Stimulated activated naive CD4-positive, alpha-beta T cell treated with Interleukin-2 at 50 U/mL for 16 hours (primary cell): ENCODE measurements around the gene KLHL30.

Experiments
- DNase-seq: peaks from one replicate; lab custom pipeline; 2025; lab: John Stamatoyannopoulos, UW

The KLHL30 gene

GRCh38 chr2:238132463-238133450, 5.7 kb upstream of the KLHL30 start:
- DNase-seq = no peak

- no peak for DNase-seq
Measured at GRCh38 chr2:238133499-238134392, 4.7 kb upstream of the KLHL30 start.

- DNase-seq = no peak
Measured at GRCh38 chr2:238134393-238134785, 4.1 kb upstream of the KLHL30 start.

GRCh38 chr2:238135601-238136150, 2.8 kb upstream of the KLHL30 start:
- DNase-seq = no peak

GRCh38 chr2:238136820-238137537, 1.5 kb upstream of the KLHL30 start:
- no peak for DNase-seq

GRCh38 chr2:238137885-238138284, 583 bp upstream of the KLHL30 start:
- no peak for DNase-seq

- DNase-seq = no peak
Measured at GRCh38 chr2:238139196-238140039, 950 bp downstream of the KLHL30 start.

- no peak for DNase-seq
Measured at GRCh38 chr2:238140040-238140439, 1.6 kb downstream of the KLHL30 start.

GRCh38 chr2:238140721-238141540, 2.5 kb downstream of the KLHL30 start:
- no peak for DNase-seq

GRCh38 chr2:238141541-238142318, 3.3 kb downstream of the KLHL30 start:
- DNase-seq = no peak

GRCh38 chr2:238142382-238143205, 4.1 kb downstream of the KLHL30 start:
- DNase-seq = no peak

- DNase-seq = no peak
Measured at GRCh38 chr2:238143239-238143951, 4.9 kb downstream of the KLHL30 start.

- no peak for DNase-seq
Measured at GRCh38 chr2:238144262-238144661, 5.8 kb downstream of the KLHL30 start.

GRCh38 chr2:238145046-238145445, 6.6 kb downstream of the KLHL30 start:
- no peak for DNase-seq

GRCh38 chr2:238145851-238146250, 7.4 kb downstream of the KLHL30 start:
- DNase-seq = no peak

GRCh38 chr2:238146884-238147544, 8.5 kb downstream of the KLHL30 start:
- no peak for DNase-seq

GRCh38 chr2:238148981-238149380, 10.5 kb downstream of the KLHL30 start:
- DNase-seq = no peak
